ENCODE data around the gene GASK1A. TPM values are rescaled to one million over a fixed set of nuclear protein-coding genes. Genes with fewer than 3 reads are reported as not detected.

GASK1A gene
- total RNA-seq, 1 experiment from 2014 or later: 1.4 TPM

GRCh38 chr3:43019826-43020225 is 40.7 kb downstream of the GASK1A start:
- Histone ChIP-seq H3K27ac (ENCODE audit: low read depth, low read length, poor library complexity, severe bottlenecking) (no peak overlapping the region), H3K4me1 (ENCODE audit: insufficient read depth, low read length, poor library complexity, severe bottlenecking) (no peaks in the 10 kb centered on the region), H3K9me3 (ENCODE audit: low read depth, low read length, poor library complexity, severe bottlenecking) (no peaks in the 10 kb centered on the region), H3K4me3 (ENCODE audit: low read depth, low read length, poor library complexity, severe bottlenecking) (no peak overlapping the region), H3K36me3 (ENCODE audit: insufficient read depth, low read length, poor library complexity, severe bottlenecking) (no peaks in the 10 kb centered on the region), H3K27me3 (replicated peaks; ENCODE audit: insufficient read depth, low read depth, low read length, poor library complexity) (no peaks in the 10 kb centered on the region)
- no TSS peak for BruUV-seq (replicated peaks)
- ChIA-PET CTCF (no interaction called here), POLR2A (ENCODE audit: low non-redundant PET) (no interaction called here)
- DNase-seq (ENCODE audit: low spot score): no peak
- intact Hi-C loops (cut with micrococcal nuclease; ENCODE audit: unreplicated experiment): no loop called here
- TF ChIP-seq CTCF (conservative IDR thresholded peaks at IDR 0.05; ENCODE audit: low read depth, low read length): no peak
- TF ChIP-seq EZH2 (IDR thresholded peaks at IDR 0.05; ENCODE audit: borderline replicate concordance, low read depth, low read length, poor library complexity, severe bottlenecking): no peak

DNA sequence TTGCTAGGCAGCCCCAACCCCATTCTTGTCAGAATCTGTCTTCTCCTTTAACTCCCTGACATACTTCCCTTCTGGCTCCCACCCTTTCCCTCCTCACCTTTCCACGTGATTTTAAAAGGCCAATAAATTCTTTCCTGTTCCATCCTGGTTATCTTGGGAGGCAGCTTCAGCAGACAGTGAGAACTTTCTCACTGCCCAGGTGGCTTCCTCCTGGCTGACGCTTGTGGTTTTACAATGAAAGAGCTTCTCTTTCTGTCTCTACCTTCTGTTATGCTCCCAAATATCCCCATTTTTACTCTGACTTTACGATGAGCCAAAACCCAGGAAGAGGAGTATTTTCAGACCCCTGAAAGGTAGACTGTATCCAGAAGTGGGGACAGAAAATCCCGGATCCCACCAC is 42.1 kb downstream of the GASK1A start:
- POLR2A ChIA-PET (ENCODE audit: low non-redundant PET): no interaction called here

GRCh38 chr3:43022121-43022520 is 43.0 kb downstream of the GASK1A start:
- H3K27ac ChIP-seq (ENCODE audit: low read depth, low read length, poor library complexity, severe bottlenecking): no peak overlapping the region
- H3K4me3 ChIP-seq (ENCODE audit: low read depth, low read length, poor library complexity, severe bottlenecking): no peak overlapping the region
- no peak for DNase-seq (ENCODE audit: low spot score)
- H3K27me3 ChIP-seq (replicated peaks; ENCODE audit: insufficient read depth, low read depth, low read length, poor library complexity): no peaks in the 10 kb centered on the region
- CTCF ChIA-PET: no interaction called here
- BruUV-seq (replicated peaks): no TSS peak
- POLR2A ChIA-PET (ENCODE audit: low non-redundant PET): no interaction called here
- H3K4me1 ChIP-seq (ENCODE audit: insufficient read depth, low read length, poor library complexity, severe bottlenecking): no peaks in the 10 kb centered on the region
- H3K36me3 ChIP-seq (ENCODE audit: insufficient read depth, low read length, poor library complexity, severe bottlenecking): no peaks in the 10 kb centered on the region
- TF ChIP-seq CTCF (conservative IDR thresholded peaks at IDR 0.05; ENCODE audit: low read depth, low read length): no peak
- intact Hi-C loops (cut with micrococcal nuclease; ENCODE audit: unreplicated experiment): no loop called here
- no peaks in the 10 kb centered on the region for H3K9me3 ChIP-seq (ENCODE audit: low read depth, low read length, poor library complexity, severe bottlenecking)

More for the DNA sequence above, 42.1 kb downstream of the GASK1A start:
- TF ChIP-seq EZH2 (IDR thresholded peaks at IDR 0.05; ENCODE audit: borderline replicate concordance, low read depth, low read length, poor library complexity, severe bottlenecking): no peak
- no peak for TF ChIP-seq CTCF (conservative IDR thresholded peaks at IDR 0.05; ENCODE audit: low read depth, low read length)
- no TSS peak for BruUV-seq (replicated peaks)
- no peak overlapping the region for H3K4me3 ChIP-seq (ENCODE audit: low read depth, low read length, poor library complexity, severe bottlenecking)
- H3K4me1 ChIP-seq (ENCODE audit: insufficient read depth, low read length, poor library complexity, severe bottlenecking): no peaks in the 10 kb centered on the region
- intact Hi-C loops (cut with micrococcal nuclease; ENCODE audit: unreplicated experiment): no loop called here
- H3K27ac ChIP-seq (ENCODE audit: low read depth, low read length, poor library complexity, severe bottlenecking): no peak overlapping the region
- H3K36me3 ChIP-seq (ENCODE audit: insufficient read depth, low read length, poor library complexity, severe bottlenecking): no peaks in the 10 kb centered on the region
- CTCF ChIA-PET: no interaction called here
- H3K27me3 ChIP-seq (replicated peaks; ENCODE audit: insufficient read depth, low read depth, low read length, poor library complexity): no peaks in the 10 kb centered on the region
- no peak for DNase-seq (ENCODE audit: low spot score)
- H3K9me3 ChIP-seq (ENCODE audit: low read depth, low read length, poor library complexity, severe bottlenecking): no peaks in the 10 kb centered on the region

Data from A673 (cell line).